Transverse colon (tissue), 4 donors: ENCODE results near the gene MYOF. TPM values are rescaled to one million over a fixed set of nuclear protein-coding genes. Genes with fewer than 3 reads are reported as not detected.

Source experiments
- DNase-seq: peaks from one replicate; pipeline ENCODE4 v3.0.0-alpha.2; 2019
- H3K27ac ChIP-seq, 4 donors: fragments of 200-600 bp; sonication (generic); 2 replicates each; pipeline ENCODE4 v1.5.1; 2016 to 2018; ENCODE audit warnings: inconsistent platforms in 4 of 4
- H3K27me3 ChIP-seq: fragments of 200-600 bp; sonication (generic); 2 replicates; pipeline ENCODE4 v1.5.1; 2017; ENCODE audit warnings: inconsistent platforms
- H3K36me3 ChIP-seq, 4 donors: fragments of 200-600 bp; sonication (generic); 2 replicates each; pipeline ENCODE4 v1.5.1; 2017 to 2019; ENCODE audit warnings: inconsistent platforms in 4 of 4
- H3K4me1 ChIP-seq, 4 donors: fragments of 200-600 bp; sonication (generic); 2 replicates each; pipeline ENCODE4 v1.5.1; 2017 to 2020; ENCODE audit warnings: inconsistent platforms in 4 of 4
- H3K4me3 ChIP-seq, 4 donors: fragments of 200-600 bp; sonication (generic); 1 replicate in 1 of 4; 2 replicates in 3 of 4; pipeline versions ENCODE4 v1.5.1 to v1.6.1; 2017 to 2019; ENCODE audit warnings: inconsistent platforms in 4 of 4
- H3K9me3 ChIP-seq, 2 donors: fragments of 200-600 bp; sonication (generic); 2 replicates each; pipeline ENCODE4 v1.5.1; 2017 to 2019; ENCODE audit warnings: inconsistent platforms in 2 of 2
- CTCF ChIP-seq, 5 experiments: fragments of 200-600 bp in 3 of 5; fragments of 450-650 bp in 2 of 5; sonication (generic) in 3 of 5; IDR thresholded peaks; 1 replicate in 2 of 5; 2 replicates in 3 of 5; pipeline ENCODE4 v1.5.1; 2016 to 2017; ENCODE audit warnings: antibody characterized with exemption in 5 of 5, inconsistent platforms in 3 of 5, mild to moderate bottlenecking in 2 of 5, moderate library complexity in 1 of 5
- EP300 ChIP-seq: sonication (generic); formaldehyde crosslinking; IDR thresholded peaks from one replicate; pipeline ENCODE4 v1.6.1; 2017; ENCODE audit warnings: antibody characterized with exemption, low read depth
- POLR2A ChIP-seq: fragments of 450-650 bp; IDR thresholded peaks from one replicate; pipeline ENCODE4 v1.6.1; 2016; ENCODE audit warnings: antibody characterized with exemption, mild to moderate bottlenecking, moderate library complexity
- POLR2AphosphoS5 ChIP-seq, 3 donors: sonication (generic); formaldehyde crosslinking; IDR thresholded peaks; one replicate each; pipeline ENCODE4 v1.6.1; 2016; ENCODE audit warnings: antibody characterized with exemption in 3 of 3
- WGBS, 2 donors: methylation state at CpG; one replicate each; pipeline ENCODE4 v1.1.5; 2018; ENCODE audit warnings: low coverage in 1 of 2; 5-methylcytosine and 5-hydroxymethylcytosine counted together
- in situ Hi-C, 4 donors: fragments of 200-750 bp; cut with MboI; loops; one replicate each; pipeline versions ENCODE4 v1.15.0 to v1.15.1; 2017; ENCODE audit warnings: low sequenced_read_pairs in 3 of 4, low pct_ligation_motif_present in 1 of 4, low pct_unique_long_range_greater_than_20kb in 1 of 4
- intact Hi-C: fragments of 100-400 bp; cut with DNase I; formaldehyde crosslinking; loops from one replicate; pipeline ENCODE4 v1.15.1; 2023; ENCODE audit warnings: low total_unique reads
- total RNA-seq, 4 donors: library from RNA; depleted of rRNA; stranded (reverse); fragments of >200 nt; gene quantifications; one replicate each; pipeline ENCODE4 v1.1.0, GENCODE V29; 2016

Gene MYOF
- total RNA-seq, 4 donors from 2014 or later: 18.9 to 57.2 (median 50.2) TPM

- whole genome bisulfite sequencing, 2 donors: 79 to 85% methylated on average over 3 of the region's 3 CpGs
- Histone ChIP-seq H3K36me3 (peaks cover 0 to 5% (median 0%) of the 10 kb centered on the region in 4 donors), H3K4me3 (no peak overlapping the region), H3K27ac (no peak overlapping the region), H3K9me3 (no peaks in the 10 kb centered on the region), H3K4me1 (no peaks in the 10 kb centered on the region), H3K27me3 (no peaks in the 10 kb centered on the region)
- in situ Hi-C loops: no loop called here
- DNase-seq: no peak
- intact Hi-C loops: no loop called here
- TF ChIP-seq CTCF (IDR thresholded peaks at IDR 0.05) (no peak), POLR2AphosphoS5 (IDR thresholded peaks at IDR 0.05) (no peak), EP300 (no peak), POLR2A (no peak)
Measured at GRCh38 chr10:93390306-93391090, 91.6 kb downstream of the MYOF start.

- Histone ChIP-seq H3K9me3 (no peaks in the 10 kb centered on the region), H3K36me3 (peaks cover 0 to 4% (median 0%) of the 10 kb centered on the region in 4 donors), H3K27me3 (no peaks in the 10 kb centered on the region), H3K4me3 (peak overlapping the region in 1 of 4 donors; percentile 3), H3K27ac (peak overlapping the region; percentile 43 to 53 (median 48)), H3K4me1 (peaks cover 0 to 8% (median 0%) of the 10 kb centered on the region in 4 donors)
- 67 to 95% methylated on average over 3 to 14 of the region's 14 CpGs for WGBS, 2 donors
- in situ Hi-C loops (no loop called here), intact Hi-C loops (no loop called here)
- no peak for DNase-seq
- TF ChIP-seq EP300: no peak
- TF ChIP-seq CTCF (IDR thresholded peaks at IDR 0.05): no peak
- TF ChIP-seq POLR2A: no peak
- TF ChIP-seq POLR2AphosphoS5 (IDR thresholded peaks at IDR 0.05): peak in 2 of 3 donors; percentile 12 to 22
Measured at GRCh38 chr10:93386631-93387369, 95.3 kb downstream of the MYOF start.

GRCh38 chr10:93385345-93385744 is 96.8 kb downstream of the MYOF start:
- no peak overlapping the region for H3K27ac ChIP-seq
- WGBS, 2 donors: 93 to 100% methylated on average over 1 to 2 of the region's 2 CpGs
- in situ Hi-C loops (no loop called here), intact Hi-C loops (no loop called here)
- H3K9me3 ChIP-seq: no peaks in the 10 kb centered on the region
- peaks cover 0 to 4% (median 0%) of the 10 kb centered on the region in 4 donors for H3K36me3 ChIP-seq
- no peak overlapping the region for H3K4me3 ChIP-seq
- DNase-seq: no peak
- peaks cover 0 to 8% (median 0%) of the 10 kb centered on the region in 4 donors for H3K4me1 ChIP-seq
- H3K27me3 ChIP-seq: no peaks in the 10 kb centered on the region
- TF ChIP-seq CTCF (IDR thresholded peaks at IDR 0.05) (no peak), POLR2A (no peak)

GRCh38 chr10:93384006-93384405 is 98.1 kb downstream of the MYOF start:
- 40 to 82% methylated on average over 1 to 5 of the region's 7 CpGs for WGBS, 2 donors
- Histone ChIP-seq H3K9me3 (no peaks in the 10 kb centered on the region), H3K4me1 (peaks cover 0 to 8% (median 0%) of the 10 kb centered on the region in 4 donors), H3K27ac (peak overlapping the region; percentile 1 to 75 (median 62)), H3K4me3 (no peak overlapping the region), H3K27me3 (no peaks in the 10 kb centered on the region), H3K36me3 (peaks cover 0 to 4% (median 0%) of the 10 kb centered on the region in 4 donors)
- in situ Hi-C loops: no loop called here
- intact Hi-C loops: no loop called here
- no peak for TF ChIP-seq EP300
- no peak for TF ChIP-seq POLR2AphosphoS5 (IDR thresholded peaks at IDR 0.05)
- no peak for TF ChIP-seq POLR2A
- TF ChIP-seq CTCF (IDR thresholded peaks at IDR 0.05): no peak
- DNase-seq: no peak
